Stimulated activated CD4-positive, alpha-beta T cell treated with anti-CD3 and anti-CD28 coated beads, TNF-alpha, amount 100 ng/mL, for 1 hour (primary cell): Measurements from ENCODE around the gene CYTH2.
"Not testable (repeated sequence)": the region's sequence is repeated elsewhere in the genome, so short reads cannot be mapped to it uniquely, and the experiment has no call there.

Experiments
- DNase-seq, 3 donors: peaks; one replicate each; pipeline ENCODE4 v3.0.0-alpha.2; 2020; ENCODE audit warnings: low read depth in 3 of 3, low spot score in 1 of 3

The CYTH2 gene

GRCh38 chr19:48510421-48511268 is 41.5 kb downstream of the CYTH2 start:
- DNase-seq: peak in 2 of 3 donors; percentile 56 to 60

GRCh38 chr19:48511321-48511731 is 42.2 kb downstream of the CYTH2 start:
- DNase-seq: no peak

- DNase-seq: peak; percentile 52 to 70 (median 68)
Measured at GRCh38 chr19:48511800-48512503, 42.8 kb downstream of the CYTH2 start, which contains the start of gene LMTK3. LMTK3 (minus strand) TSS chr19:48511835; CDS start chr19:48511576, 259 bp downstream.

GRCh38 chr19:48512504-48513288 is 43.5 kb downstream of the CYTH2 start:
- no peak for DNase-seq

- peak in 2 of 3 donors; percentile 47 to 53 for DNase-seq
Measured at GRCh38 chr19:48513289-48514122, 44.3 kb downstream of the CYTH2 start.

GRCh38 chr19:48514123-48514458 is 44.9 kb downstream of the CYTH2 start:
- DNase-seq: no peak

- DNase-seq: no peak
Measured at GRCh38 chr19:48516536-48516935, 47.4 kb downstream of the CYTH2 start.

- DNase-seq: no peak
Measured at GRCh38 chr19:48518207-48518606, 49.0 kb downstream of the CYTH2 start.

GRCh38 chr19:48519426-48519825 is 50.3 kb downstream of the CYTH2 start:
- DNase-seq: not testable (repeated sequence)

GRCh38 chr19:48520134-48520533 is 51.0 kb downstream of the CYTH2 start:
- no peak for DNase-seq

GRCh38 chr19:48524221-48524620 is 55.1 kb downstream of the CYTH2 start:
- DNase-seq: no peak

- no peak for DNase-seq
Measured at GRCh38 chr19:48524732-48525131, 55.6 kb downstream of the CYTH2 start.

- DNase-seq: no peak
Measured at GRCh38 chr19:48529156-48529555, 60.0 kb downstream of the CYTH2 start.

GRCh38 chr19:48530066-48530720 is 61.0 kb downstream of the CYTH2 start:
- no peak for DNase-seq

- no peak for DNase-seq
Measured at GRCh38 chr19:48530770-48531169, 61.6 kb downstream of the CYTH2 start.
